Peyer's patch (tissue), 4 donors: Measurements from ENCODE around the gene FRS3.

Source experiments
- POLR2A ChIP-seq, 2 donors: fragments of 450-650 bp; IDR thresholded peaks; one replicate each; pipeline ENCODE4 v1.5.1; 2017; ENCODE audit warnings: antibody characterized with exemption in 2 of 2, mild to moderate bottlenecking in 2 of 2, moderate library complexity in 2 of 2
- TF ChIP-seq, protein P1 (sequence below), 6 experiments: fragments of 450-650 bp in 4 of 6; fragments of 200-600 bp in 2 of 6; sonication (generic) in 1 of 6; IDR thresholded peaks; one replicate each; pipeline ENCODE4 v1.5.1; 2017 to 2019; ENCODE audit warnings: antibody characterized with exemption in 6 of 6, mild to moderate bottlenecking in 3 of 6, moderate library complexity in 1 of 6

DNA sequence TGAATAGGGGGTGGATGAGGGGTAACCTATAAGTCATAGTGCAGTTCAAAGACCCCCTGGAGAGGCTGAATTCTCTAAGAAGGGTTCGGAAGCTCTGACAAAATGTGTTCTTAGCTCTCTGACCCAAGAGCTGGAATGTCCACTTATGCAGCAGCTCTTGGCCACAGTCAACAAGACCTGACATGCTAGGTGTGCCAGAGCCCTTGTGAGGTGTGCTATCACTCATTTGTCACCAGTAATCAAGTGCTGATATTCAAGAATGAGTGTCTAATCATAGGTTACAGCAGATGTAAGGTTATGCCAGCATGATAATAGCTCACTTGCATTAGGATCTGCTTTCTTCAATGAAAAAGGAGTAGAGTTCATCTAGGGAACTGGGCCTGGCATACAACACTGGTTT is 35.9 kb upstream of the FRS3 start:
- TF ChIP-seq, protein P1, sequence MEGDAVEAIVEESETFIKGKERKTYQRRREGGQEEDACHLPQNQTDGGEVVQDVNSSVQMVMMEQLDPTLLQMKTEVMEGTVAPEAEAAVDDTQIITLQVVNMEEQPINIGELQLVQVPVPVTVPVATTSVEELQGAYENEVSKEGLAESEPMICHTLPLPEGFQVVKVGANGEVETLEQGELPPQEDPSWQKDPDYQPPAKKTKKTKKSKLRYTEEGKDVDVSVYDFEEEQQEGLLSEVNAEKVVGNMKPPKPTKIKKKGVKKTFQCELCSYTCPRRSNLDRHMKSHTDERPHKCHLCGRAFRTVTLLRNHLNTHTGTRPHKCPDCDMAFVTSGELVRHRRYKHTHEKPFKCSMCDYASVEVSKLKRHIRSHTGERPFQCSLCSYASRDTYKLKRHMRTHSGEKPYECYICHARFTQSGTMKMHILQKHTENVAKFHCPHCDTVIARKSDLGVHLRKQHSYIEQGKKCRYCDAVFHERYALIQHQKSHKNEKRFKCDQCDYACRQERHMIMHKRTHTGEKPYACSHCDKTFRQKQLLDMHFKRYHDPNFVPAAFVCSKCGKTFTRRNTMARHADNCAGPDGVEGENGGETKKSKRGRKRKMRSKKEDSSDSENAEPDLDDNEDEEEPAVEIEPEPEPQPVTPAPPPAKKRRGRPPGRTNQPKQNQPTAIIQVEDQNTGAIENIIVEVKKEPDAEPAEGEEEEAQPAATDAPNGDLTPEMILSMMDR (IDR thresholded peaks at IDR 0.05), result no peak
- TF ChIP-seq POLR2A (IDR thresholded peaks at IDR 0.05), result no peak
